NCI-H524 (cell line): ENCODE data around the gene LHX6.
A peak's percentile ranks its signal among the peaks of the same experiment; 100 is the strongest.

Source experiments
- DNase-seq, 2 experiments: peaks; one replicate each; lab custom pipeline; 2025; lab: John Stamatoyannopoulos, UW

Gene LHX6

DNA sequence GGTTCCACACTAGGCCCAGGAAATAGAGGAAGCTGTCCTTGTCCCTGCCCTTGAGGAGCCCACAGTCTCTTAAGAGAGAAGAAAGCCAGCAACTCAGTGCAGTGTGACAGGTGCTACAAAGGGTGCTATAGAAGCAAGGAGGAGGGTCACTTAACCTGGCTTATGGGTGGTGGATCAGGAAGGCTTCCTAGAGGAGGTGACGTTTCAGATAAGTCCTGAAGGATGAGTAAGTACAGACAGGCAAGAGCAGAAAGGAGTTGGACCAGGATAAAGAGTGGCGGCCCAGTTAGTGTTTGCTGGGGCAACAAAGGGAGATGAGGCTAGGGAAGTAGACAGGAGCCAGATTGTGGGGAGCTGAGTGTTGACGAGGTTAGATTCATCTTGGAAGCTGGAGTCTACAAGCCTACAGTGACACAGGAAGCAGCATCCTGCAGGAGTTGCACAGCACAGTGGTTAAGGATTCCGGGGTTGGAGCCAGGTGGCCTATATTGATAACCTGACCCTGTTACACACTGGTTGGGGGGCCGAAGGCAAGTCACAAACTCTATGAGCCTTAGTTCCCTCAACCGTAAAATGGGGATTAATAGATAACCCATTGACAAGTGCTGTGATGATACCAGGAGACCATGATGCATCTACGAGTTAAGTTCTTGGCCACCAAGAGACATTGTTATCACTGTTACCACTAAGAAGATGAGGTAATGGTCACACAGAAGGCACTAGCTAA, 5.4 kb upstream of the LHX6 start:
- no peak for DNase-seq

- no peak for DNase-seq
Observed at GRCh38 chr9:122232796-122233306, 4.1 kb upstream of the LHX6 start.

GRCh38 chr9:122229485-122229837, 704 bp upstream of the LHX6 start:
- DNase-seq, result no peak

DNA sequence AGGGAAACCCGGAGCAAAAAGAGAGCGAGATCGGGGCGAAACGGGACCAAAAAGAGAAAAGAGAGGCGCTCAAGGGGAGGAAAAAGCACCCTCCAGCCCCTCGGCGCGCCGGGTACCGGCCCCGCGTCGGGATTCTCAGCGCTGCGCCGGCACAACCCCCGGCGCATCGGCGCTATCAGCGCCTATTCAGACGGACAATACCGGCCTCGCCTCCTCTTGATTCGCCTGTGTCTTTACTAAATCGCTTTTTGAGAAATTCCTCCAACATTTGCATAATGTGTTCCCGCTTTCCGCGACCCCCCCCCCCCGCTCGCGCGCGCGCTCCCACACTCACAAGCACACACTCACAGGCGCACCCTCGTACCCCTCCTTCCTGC, 578 bp downstream of the LHX6 start:
- no peak for DNase-seq

- peak; percentile 20 to 45 for DNase-seq
Observed at GRCh38 chr9:122227575-122227900, 1.2 kb downstream of the LHX6 start.

GRCh38 chr9:122226758-122227574, 1.8 kb downstream of the LHX6 start:
- DNase-seq, result peak in 1 of 2 experiments; percentile 34

GRCh38 chr9:122226142-122226757, 2.5 kb downstream of the LHX6 start:
- DNase-seq, result no peak

DNA sequence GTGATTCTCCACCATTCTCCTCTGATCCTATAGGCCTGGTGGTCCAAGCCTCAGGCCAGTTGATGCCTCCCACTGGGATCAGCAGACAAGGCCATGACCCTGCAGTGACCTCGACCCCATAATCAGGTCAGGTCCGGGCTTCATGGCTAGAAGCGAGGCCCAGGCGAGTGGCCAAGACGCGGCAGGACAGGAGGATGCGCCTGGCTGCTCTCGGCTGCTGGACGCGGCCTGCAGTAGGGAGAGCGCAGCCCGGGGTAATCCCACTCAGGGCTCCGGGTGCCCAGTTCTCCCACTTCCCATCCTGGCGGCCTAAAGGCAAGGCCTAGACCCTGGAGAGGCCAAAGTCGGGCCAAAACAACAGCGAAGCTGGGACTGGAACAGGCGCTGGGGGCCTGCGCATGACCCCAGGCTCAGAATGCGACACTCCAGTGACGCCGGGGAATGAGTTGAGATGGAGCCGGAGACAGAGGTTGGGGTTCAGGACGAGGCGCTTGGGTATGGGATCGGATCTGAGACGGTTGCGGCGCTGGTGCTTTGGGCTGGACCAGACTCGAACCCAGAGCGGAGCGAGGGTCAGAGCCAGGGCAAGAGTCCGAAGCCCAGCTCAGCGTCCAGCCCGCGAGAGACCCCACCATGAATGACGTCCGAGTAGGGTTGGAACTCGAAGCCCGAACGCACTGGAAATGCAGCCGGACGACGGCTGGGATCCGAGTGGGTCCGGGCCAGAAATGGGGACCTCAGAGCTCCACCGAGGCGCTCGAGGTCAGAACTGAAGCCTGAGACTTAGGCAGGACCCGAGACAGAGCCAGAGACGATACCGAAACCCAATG, 3.2 kb downstream of the LHX6 start:
- DNase-seq, result no peak

DNA sequence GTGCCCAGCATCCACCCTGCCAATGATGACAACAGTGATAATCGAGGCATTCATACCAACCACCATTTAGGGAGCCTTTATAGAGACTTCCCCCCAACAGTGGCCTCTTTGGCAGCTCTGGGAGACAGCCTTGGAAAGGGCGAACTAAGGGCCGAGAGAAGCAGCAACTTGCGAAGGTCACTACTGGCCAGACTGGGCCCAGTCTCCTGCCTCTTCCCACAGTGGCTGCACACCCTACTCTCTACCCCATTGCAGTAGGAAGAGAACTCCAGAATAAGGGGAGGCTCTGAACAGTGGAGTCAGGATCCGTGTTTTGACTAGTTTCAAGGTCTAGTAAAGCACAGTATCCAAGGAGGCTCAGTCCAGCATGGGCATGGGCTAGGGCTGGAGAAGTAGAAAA, 5.3 kb downstream of the LHX6 start:
- DNase-seq, result no peak

DNA sequence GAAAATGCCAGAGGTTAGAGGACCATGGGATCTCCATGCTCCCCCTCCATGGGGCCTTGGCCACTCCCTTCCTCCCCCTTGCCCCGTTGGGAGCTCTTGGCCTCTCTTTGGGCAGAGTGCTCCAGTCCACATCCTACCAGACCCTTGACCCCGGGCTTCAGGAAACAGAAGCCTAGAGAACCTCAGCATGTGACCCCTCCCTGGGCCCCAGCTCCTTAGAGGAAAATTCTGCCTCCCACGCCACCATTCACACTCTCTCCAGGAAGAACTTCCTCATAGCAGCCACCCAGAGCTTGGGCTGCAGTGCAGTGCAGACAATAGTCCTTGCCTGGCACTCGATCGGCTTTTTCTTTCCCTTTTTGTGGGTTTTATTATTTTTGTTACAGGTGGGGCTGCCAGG, 6.0 kb downstream of the LHX6 start:
- no peak for DNase-seq

GRCh38 chr9:122221183-122221811, 7.5 kb downstream of the LHX6 start:
- DNase-seq, result no peak

- no peak for DNase-seq
Observed at GRCh38 chr9:122220673-122221182, 8.0 kb downstream of the LHX6 start.

DNA sequence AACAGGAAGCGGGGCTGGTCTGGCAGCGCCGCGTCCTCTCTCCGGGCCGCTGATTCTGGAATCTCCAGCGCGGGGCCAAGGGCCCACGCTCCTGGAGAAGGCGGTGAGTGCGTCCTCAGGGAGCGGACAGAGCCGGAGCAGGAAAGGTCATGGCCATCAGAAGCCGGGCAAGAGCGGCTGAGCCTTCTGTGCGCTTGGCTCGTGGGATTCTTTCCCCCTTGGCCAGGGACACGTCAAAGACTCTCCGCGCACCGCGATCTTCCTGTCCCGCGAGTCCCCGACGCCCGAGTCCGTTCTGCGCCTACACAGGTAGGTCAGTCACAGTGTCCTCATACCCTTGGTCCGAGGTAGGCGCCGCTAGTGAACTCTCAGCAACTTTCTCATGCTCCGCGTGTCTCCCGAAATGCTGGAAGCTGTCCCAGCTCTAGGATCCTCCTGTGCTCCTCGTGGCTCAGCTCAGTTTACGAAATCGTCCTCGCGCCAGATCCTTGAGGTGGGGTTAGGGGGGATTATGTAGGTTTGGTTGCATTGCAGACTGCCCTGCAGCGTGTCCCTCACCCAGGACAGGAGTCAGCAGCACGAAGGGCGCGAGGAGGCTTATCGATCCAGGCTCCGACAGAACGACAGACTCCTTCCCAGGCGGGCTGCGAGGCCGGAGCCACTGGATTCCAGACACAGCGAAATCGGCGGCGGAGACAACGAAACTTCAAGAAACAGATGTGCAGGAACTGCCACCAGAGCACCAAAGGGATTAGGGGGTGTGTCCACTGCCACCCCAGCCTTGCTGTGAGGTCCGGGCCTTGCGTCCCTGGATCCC, 8.7 kb downstream of the LHX6 start:
- DNase-seq, result no peak

DNA sequence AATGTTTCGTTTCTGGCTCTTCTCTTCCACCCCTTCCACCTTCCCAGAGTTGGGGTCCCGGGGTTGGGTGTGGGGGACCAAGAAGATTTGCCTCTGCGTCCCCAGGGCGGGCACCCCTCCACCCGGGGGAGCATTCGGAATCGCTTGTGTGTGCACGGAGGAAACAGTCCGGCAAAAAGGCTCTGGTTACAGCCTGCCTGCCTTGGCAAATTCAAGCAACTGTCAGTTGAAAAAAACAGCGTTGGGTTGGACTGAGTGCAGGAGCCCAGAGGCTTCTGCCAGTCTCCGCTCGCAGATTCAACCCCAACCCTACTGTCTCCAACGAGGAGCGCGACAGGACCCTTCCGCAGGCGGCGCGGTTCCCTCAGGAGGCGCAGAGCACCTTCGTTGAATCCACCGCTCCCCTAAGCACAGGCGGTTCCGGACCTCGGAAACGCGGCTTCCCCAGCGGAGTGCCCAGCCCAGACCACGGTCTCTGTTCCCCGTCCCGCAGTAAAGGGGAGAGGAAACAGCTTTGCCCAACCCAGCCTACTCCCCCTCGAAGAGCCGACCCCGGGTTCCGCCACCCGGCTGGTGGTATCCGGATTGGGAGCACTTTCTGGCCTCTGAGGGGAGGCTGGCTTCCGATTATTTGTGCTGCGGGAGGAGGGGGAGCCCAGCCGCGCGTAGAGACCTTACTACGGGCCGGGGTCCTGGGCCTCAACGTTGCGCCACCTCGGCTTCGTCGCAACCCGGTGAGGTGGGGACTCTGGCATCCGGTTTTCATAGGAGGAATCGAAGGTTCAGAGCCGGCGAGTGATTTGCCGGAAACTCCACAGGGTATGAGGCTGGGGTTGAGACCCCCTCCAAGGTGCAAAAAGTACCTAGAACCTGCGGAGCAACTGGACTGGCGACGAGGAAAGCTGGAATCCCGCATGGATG, 9.6 kb downstream of the LHX6 start:
- DNase-seq, result no peak

- DNase-seq, result no peak
Observed at GRCh38 chr9:122218071-122218934, 10.5 kb downstream of the LHX6 start.

GRCh38 chr9:122217640-122218039, 11.1 kb downstream of the LHX6 start:
- peak in 1 of 2 experiments; percentile 23 for DNase-seq

DNA sequence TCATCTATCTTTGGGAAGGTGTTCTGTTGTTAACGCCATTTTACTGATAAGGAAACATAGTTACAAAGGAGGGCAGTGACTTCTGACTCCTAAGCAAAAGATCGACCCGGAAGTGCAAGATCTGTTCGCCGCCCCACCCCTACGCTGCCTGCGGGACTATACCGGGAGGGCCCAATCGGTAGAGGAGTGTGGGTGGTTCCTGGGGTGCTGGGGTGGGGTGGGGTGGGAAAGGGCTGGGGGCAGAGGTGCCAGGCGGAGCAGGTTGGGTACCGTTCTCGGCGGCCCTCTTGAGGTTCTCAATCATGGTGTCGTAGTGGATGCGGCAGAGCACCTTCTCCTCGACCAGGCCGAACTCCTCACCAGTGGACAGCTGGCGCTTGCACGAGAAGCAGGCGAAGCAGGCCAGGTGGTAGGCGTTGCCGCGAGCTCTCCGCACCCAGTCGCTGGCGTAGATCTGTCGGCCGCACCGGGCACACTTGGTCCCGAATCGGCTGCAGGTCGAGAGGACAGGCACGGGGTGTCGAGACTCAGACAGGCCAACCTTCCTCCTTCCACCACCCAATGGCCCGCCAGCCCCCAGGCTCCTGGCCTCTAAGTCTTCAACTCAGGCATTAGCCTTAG, 11.8 kb downstream of the LHX6 start:
- DNase-seq, result no peak
